Adrenal gland (tissue), 5 donors: ENCODE data around the gene GNAQ.

Experiments
- POLR2A ChIP-seq, 2 donors: fragments of 450-650 bp; IDR thresholded peaks; one replicate each; pipeline ENCODE4 v1.6.1; 2017; ENCODE audit warnings: antibody characterized with exemption in 2 of 2, mild to moderate bottlenecking in 2 of 2, moderate library complexity in 1 of 2
- TF ChIP-seq, protein P1 (sequence below), 6 experiments: fragments of 450-650 bp in 4 of 6; fragments of 200-600 bp in 2 of 6; sonication (generic) in 1 of 6; IDR thresholded peaks; 1 replicate in 5 of 6; 2 replicates in 1 of 6; pipeline versions ENCODE4 v1.5.1 to v1.8.0; 2016 to 2021; ENCODE audit warnings: antibody characterized with exemption in 6 of 6, mild to moderate bottlenecking in 2 of 6, moderate library complexity in 1 of 6
- donor health status: DM: no; HTN: no; CAD: no.

DNA sequence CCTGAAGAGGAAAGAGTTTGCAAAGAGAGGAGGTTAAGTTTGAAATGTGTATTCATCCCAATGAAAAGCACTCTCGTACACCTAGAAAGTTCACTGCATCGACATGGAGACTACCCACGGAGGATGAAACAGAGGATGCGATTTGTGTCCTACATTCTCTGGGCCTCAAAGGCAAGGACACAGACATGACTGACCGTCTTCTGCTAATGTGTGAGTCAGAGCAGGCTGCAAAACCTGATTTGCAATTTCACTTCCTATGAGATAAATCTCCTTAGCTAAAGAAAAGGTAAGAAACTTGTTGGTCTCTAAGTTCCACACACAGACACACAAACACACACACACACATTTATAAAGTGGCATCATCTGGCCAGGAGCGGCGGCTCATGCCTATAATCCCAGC lies 98.6 kb downstream of the GNAQ start:
- TF ChIP-seq, protein P1, sequence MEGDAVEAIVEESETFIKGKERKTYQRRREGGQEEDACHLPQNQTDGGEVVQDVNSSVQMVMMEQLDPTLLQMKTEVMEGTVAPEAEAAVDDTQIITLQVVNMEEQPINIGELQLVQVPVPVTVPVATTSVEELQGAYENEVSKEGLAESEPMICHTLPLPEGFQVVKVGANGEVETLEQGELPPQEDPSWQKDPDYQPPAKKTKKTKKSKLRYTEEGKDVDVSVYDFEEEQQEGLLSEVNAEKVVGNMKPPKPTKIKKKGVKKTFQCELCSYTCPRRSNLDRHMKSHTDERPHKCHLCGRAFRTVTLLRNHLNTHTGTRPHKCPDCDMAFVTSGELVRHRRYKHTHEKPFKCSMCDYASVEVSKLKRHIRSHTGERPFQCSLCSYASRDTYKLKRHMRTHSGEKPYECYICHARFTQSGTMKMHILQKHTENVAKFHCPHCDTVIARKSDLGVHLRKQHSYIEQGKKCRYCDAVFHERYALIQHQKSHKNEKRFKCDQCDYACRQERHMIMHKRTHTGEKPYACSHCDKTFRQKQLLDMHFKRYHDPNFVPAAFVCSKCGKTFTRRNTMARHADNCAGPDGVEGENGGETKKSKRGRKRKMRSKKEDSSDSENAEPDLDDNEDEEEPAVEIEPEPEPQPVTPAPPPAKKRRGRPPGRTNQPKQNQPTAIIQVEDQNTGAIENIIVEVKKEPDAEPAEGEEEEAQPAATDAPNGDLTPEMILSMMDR (IDR thresholded peaks at IDR 0.05), result no peak
- no peak for TF ChIP-seq POLR2A (IDR thresholded peaks at IDR 0.05)
